ENCODE data around the gene OR2AT4. TPM values are rescaled to one million over a fixed set of nuclear protein-coding genes. Genes with fewer than 3 reads are reported as not detected.

The OR2AT4 gene
- total and polyA plus RNA-seq, 7 experiments from 2014 or later: not detected

DNA sequence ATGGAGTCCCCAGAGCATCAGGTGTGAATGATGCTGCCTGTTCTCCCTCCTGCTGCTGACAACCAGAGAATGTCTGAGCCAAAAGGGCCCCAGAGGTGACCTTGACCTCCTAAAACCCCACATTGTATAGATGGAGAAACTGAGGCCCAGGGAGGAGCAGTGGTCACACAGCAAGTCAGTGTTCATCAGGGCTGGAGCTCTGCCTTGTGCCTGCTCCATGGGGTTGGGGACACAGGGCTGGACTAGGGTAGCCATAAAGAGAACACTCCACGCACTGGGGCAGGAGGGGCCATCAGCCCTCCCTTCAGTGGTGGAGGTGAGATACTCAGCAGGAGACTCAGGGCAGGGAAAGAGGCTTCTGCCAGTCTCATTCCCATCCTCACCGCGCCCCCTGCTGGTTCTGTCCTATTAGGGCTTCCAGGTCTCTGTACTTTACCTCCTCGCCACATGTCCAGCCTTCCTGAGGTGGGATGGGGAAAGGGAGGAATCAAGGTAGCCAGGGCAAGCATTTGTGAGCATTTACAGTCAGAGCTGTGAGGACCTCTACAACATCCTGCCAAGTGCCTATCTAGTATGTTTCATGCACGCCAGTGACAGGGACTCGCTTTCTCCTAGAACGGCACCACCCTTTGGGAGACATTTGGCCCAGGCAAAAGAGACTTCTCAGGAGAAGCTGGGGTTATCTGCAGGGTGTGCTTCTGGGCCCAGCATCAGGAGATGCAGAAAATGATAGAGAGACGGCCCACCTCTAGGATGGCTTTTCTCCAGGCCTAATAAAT, 64.7 kb downstream of the OR2AT4 start:
- peaks cover 0 to 5% (median 0%) of the 10 kb centered on the region in 7 donors for H3K4me1 Mint-ChIP-seq
- no peaks in the 10 kb centered on the region for H3K9me3 Mint-ChIP-seq
- H3K4me3 Mint-ChIP-seq: no peak overlapping the region
- POLR2A ChIA-PET: no interaction called here
- DNase-seq: peak in 8 of 9 donors; percentile 14 to 65 (median 38)
- no peaks in the 10 kb centered on the region for H3K27me3 ChIP-seq (ENCODE audit: control insufficient read depth in 2 of 2, insufficient read depth in 2 of 2, low read length in 2 of 2)
- no peak overlapping the region for H3K27ac Mint-ChIP-seq
- H3K27ac ChIP-seq (ENCODE audit: low read depth, low read length): no peak overlapping the region
- no peaks in the 10 kb centered on the region for H3K9me3 ChIP-seq (ENCODE audit: control insufficient read depth in 2 of 3, low read length in 3 of 3)
- H3K4me1 ChIP-seq (ENCODE audit: control insufficient read depth in 2 of 2, insufficient read depth in 2 of 2, low read length in 2 of 2): no peaks in the 10 kb centered on the region
- intact Hi-C loops (cut with micrococcal nuclease): loop anchor here in 1 of 2 donors (1.0 kb wide), 1 partner anchor 103 kb away; no protein-coding TSS in a partner anchor
- peak; percentile 57 for ATAC-seq
- H3K36me3 Mint-ChIP-seq: no peaks in the 10 kb centered on the region
- H3K36me3 ChIP-seq (ENCODE audit: control insufficient read depth in 2 of 3, insufficient read depth in 3 of 3, low read length in 3 of 3): no peaks in the 10 kb centered on the region
- no peak overlapping the region for H3K4me3 ChIP-seq (ENCODE audit: low read length)
- no peaks in the 10 kb centered on the region for H3K27me3 Mint-ChIP-seq
- CTCF ChIA-PET: interaction anchor here (0.6 to 2.1 kb wide), 2 partner anchors 9 to 82 kb away, joined by 3 to 8 read pairs; no protein-coding TSS in a partner anchor

Other genes starting within 250 kb of the OR2AT4 start
- gene XRRA1, start 147.8 kb downstream of the OR2AT4 start, total RNA-seq: 10 to 100 TPM; 11.3 to 20.8 (median 20.3) TPM
- 10 to 100 TPM; 11.7 to 17.8 TPM for gene XRRA1, start 147.8 kb downstream of the OR2AT4 start, polyA plus RNA-seq
- gene SPCS2, start 147.6 kb downstream of the OR2AT4 start, total RNA-seq: 100 to 1,000 TPM in 2 of 5 experiments, 10 to 100 TPM in 3; 53.9 to 211 (median 87.5) TPM
- 100 to 1,000 TPM; 119 to 180 TPM for gene SPCS2, start 147.6 kb downstream of the OR2AT4 start, polyA plus RNA-seq
- gene NEU3, start 107.9 kb downstream of the OR2AT4 start, total RNA-seq: 10 to 100 TPM; 12.6 to 18.9 (median 16.1) TPM
- gene NEU3, start 107.9 kb downstream of the OR2AT4 start, polyA plus RNA-seq: 1 to 10 TPM; 2.6 to 3.2 TPM
- gene SLCO2B1, start 54.2 kb upstream of the OR2AT4 start, total RNA-seq: 1 to 10 TPM in 2 of 5 experiments, under 1 TPM in 2, not detected in 1; 0.19 to 4.3 (median 1.9) TPM
- not detected for gene SLCO2B1, start 54.2 kb upstream of the OR2AT4 start, polyA plus RNA-seq
- gene TPBGL, start 143.9 kb upstream of the OR2AT4 start, total RNA-seq: under 1 TPM; 0.15 to 0.58 (median 0.27) TPM
- gene TPBGL, start 143.9 kb upstream of the OR2AT4 start, polyA plus RNA-seq: under 1 TPM in 1 of 2 donors, not detected in 1; 0.40 TPM

Measured in naive thymus-derived CD4-positive, alpha-beta T cell (primary cell).